Neural crest cell (in vitro differentiated cells): Measurements from ENCODE around the gene PRLHR. TPM values are rescaled to one million over a fixed set of nuclear protein-coding genes. Genes with fewer than 3 reads are reported as not detected.

Experiments
- DNase-seq: peaks from one replicate; pipeline ENCODE4 v3.0.0; 2021; ENCODE audit warnings: low read depth, mixed read lengths, low spot score
- H3K27ac Mint-ChIP-seq: one replicate; pipeline ENCODE4 v1.8.0; 2021; ENCODE audit warnings: mild to moderate bottlenecking, mixed read lengths; ENCODE audit not compliant: unreplicated experiment
- H3K27me3 Mint-ChIP-seq: 2 replicates; pipeline ENCODE4 v1.8.0; 2021; ENCODE audit warnings: low read depth, mild to moderate bottlenecking, mixed read lengths
- H3K36me3 Mint-ChIP-seq: 2 replicates; pipeline ENCODE4 v1.8.0; 2021; ENCODE audit warnings: low read depth, mild to moderate bottlenecking, mixed read lengths
- H3K4me1 Mint-ChIP-seq: 2 replicates; pipeline ENCODE4 v1.8.0; 2021; ENCODE audit warnings: mixed read lengths
- H3K4me3 Mint-ChIP-seq: one replicate; pipeline ENCODE4 v1.8.0; 2021; ENCODE audit warnings: mild to moderate bottlenecking, mixed read lengths
- H3K9me3 Mint-ChIP-seq: 2 replicates; pipeline ENCODE4 v1.8.0; 2021; ENCODE audit warnings: mixed read lengths
- total RNA-seq: library from RNA; stranded (reverse); gene quantifications from 2 replicates; pipeline ENCODE4 v1.2.1, GENCODE V29; 2021
- TF ChIP-seq, protein P1 (sequence below): fragments of 200-600 bp; sonication (generic); conservative IDR thresholded peaks from 2 replicates; pipeline ENCODE4 v1.5.0; 2021; ENCODE audit warnings: antibody characterized with exemption, mild to moderate bottlenecking

The PRLHR gene
- total RNA-seq, 1 donor from 2014 or later = not detected

GRCh38 chr10:118563373-118563890, 32.0 kb downstream of the PRLHR start:
- Mint-ChIP-seq H3K4me3 (no peak overlapping the region), H3K36me3 (no peaks in the 10 kb centered on the region), H3K9me3 (peaks cover 6% of the 10 kb centered on the region), H3K27ac (no peak overlapping the region), H3K27me3 (peaks cover 2% of the 10 kb centered on the region), H3K4me1 (no peaks in the 10 kb centered on the region)
- TF ChIP-seq, protein P1, sequence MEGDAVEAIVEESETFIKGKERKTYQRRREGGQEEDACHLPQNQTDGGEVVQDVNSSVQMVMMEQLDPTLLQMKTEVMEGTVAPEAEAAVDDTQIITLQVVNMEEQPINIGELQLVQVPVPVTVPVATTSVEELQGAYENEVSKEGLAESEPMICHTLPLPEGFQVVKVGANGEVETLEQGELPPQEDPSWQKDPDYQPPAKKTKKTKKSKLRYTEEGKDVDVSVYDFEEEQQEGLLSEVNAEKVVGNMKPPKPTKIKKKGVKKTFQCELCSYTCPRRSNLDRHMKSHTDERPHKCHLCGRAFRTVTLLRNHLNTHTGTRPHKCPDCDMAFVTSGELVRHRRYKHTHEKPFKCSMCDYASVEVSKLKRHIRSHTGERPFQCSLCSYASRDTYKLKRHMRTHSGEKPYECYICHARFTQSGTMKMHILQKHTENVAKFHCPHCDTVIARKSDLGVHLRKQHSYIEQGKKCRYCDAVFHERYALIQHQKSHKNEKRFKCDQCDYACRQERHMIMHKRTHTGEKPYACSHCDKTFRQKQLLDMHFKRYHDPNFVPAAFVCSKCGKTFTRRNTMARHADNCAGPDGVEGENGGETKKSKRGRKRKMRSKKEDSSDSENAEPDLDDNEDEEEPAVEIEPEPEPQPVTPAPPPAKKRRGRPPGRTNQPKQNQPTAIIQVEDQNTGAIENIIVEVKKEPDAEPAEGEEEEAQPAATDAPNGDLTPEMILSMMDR = no peak
- no peak for DNase-seq

- no peak overlapping the region for H3K4me3 Mint-ChIP-seq
- TF ChIP-seq, protein P1 = no peak
These were observed 32.6 kb downstream of the PRLHR start for GRCh38 chr10:118562851-118563250.

GRCh38 chr10:118557946-118558345, 37.5 kb downstream of the PRLHR start:
- Mint-ChIP-seq H3K36me3 (no peaks in the 10 kb centered on the region), H3K27ac (no peak overlapping the region), H3K9me3 (peaks cover 6% of the 10 kb centered on the region), H3K4me1 (no peaks in the 10 kb centered on the region), H3K4me3 (no peak overlapping the region), H3K27me3 (peaks cover 23% of the 10 kb centered on the region)
- no peak for DNase-seq
- TF ChIP-seq, protein P1 = no peak

More at GRCh38 chr10:118562851-118563250, 32.6 kb downstream of the PRLHR start:
- Mint-ChIP-seq H3K9me3 (peaks cover 6% of the 10 kb centered on the region), H3K27me3 (peaks cover 2% of the 10 kb centered on the region), H3K36me3 (no peaks in the 10 kb centered on the region), H3K4me1 (no peaks in the 10 kb centered on the region), H3K27ac (no peak overlapping the region)
- no peak for DNase-seq

DNA sequence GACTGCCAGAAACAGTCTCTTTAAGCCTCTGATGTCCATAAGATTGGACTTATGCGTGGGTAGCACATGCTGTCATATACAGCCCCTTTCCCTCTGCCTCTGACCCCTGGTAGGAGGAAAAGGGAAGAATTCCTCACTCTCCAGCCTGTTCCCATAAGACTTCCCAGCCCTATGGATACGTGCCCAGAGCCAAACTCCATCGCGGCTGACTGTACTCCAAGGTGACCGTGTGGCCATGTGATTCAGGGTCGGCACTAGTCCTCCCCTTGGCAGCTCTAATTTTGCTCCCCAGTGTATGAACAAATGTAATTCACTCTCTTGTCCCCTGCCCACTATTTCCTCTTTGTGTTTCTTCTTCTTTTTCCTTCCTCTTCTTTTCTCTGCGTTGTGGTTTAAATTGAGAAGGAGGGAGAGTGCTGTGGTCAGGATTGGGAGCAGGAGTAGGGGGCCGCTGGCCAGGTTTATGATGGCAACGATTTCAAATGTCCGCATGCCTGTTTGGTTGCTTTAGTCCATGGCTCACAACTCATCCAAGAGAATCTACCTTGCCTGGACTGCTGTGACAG, 43.8 kb downstream of the PRLHR start:
- Mint-ChIP-seq H3K9me3 (no peaks in the 10 kb centered on the region), H3K36me3 (no peaks in the 10 kb centered on the region), H3K27me3 (peaks cover 49% of the 10 kb centered on the region), H3K4me3 (no peak overlapping the region), H3K27ac (no peak overlapping the region), H3K4me1 (no peaks in the 10 kb centered on the region)
- TF ChIP-seq, protein P1 = no peak
- DNase-seq = no peak

DNA sequence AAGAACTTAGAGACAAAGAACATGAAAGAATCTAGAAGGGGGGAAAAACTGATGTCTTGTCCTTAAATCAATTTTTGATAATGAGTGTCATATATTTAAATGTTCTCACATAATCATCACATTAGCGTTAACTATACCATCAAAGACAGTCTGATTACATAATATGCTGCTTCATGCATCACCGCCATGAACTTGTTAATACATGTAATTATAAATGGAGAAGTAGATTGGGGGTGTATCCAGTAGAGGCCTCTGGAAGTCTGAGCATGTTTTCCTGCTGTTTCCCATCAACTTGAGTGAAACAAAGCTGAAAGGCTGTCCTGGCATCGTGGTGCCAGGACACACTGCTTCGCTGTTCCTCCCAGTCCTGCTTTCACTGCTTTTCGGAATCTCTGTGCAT, 48.2 kb downstream of the PRLHR start:
- Mint-ChIP-seq H3K36me3 (no peaks in the 10 kb centered on the region), H3K9me3 (no peaks in the 10 kb centered on the region), H3K27me3 (peaks cover 55% of the 10 kb centered on the region), H3K4me1 (no peaks in the 10 kb centered on the region), H3K4me3 (no peak overlapping the region), H3K27ac (no peak overlapping the region)
- no peak for DNase-seq
- TF ChIP-seq, protein P1 = no peak
